Measurements from ENCODE around the gene SINHCAF. TPM values are rescaled to one million over a fixed set of nuclear protein-coding genes. Genes with fewer than 3 reads are reported as not detected.
A peak's percentile ranks its signal among the peaks of the same experiment; 100 is the strongest.

The SINHCAF gene
- total RNA-seq, 1 experiment from 2014 or later, result 497 TPM

DNA sequence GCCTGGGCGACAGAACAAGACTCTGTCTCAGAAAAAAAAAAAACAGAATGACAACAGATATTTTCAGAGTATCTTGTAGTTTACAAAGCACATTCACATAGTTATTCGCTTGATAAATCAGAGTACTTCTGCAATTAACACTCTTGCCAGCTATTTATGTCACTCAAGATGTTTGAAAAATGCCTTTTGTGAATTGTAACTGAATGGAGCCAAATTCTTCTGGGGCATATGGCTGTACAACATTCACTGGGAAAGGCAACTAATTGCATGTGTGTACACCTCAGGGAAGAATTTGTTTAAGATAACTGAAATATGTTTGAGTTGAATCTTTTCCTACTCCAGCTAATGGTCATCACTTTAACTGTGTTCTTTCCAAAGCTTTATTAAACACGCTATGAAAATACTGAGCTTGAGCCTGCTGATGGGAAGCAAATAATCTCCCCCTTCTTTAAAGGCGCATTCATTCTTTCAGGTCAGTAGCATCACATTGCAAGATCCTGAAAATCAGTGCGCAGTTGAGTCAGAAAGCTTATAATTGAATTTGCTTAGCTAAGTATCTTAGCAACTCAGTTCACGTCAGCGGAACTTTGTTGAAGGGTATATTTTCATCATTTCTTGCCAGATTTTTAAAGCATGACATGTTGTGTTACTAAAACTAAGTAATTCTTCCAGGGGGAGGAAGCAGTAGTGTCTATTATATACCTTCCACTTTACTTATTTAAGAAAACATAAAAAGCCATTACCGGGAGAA, 66.6 kb downstream of the SINHCAF start:
- Histone ChIP-seq H2BK12ac (ENCODE audit: insufficient read length, low read depth, low read length) (no peak overlapping the region), H3K27me3 (ENCODE audit: insufficient read depth, low read length) (no peaks in the 10 kb centered on the region), H4K20me1 (ENCODE audit: control insufficient read depth, insufficient read depth, insufficient read length) (no peaks in the 10 kb centered on the region), H2BK20ac (ENCODE audit: low read depth, low read length, poor library complexity, severe bottlenecking) (no peak overlapping the region), H3K4ac (ENCODE audit: low read depth, low read length) (no peak overlapping the region), H3K9ac (ENCODE audit: extremely low read depth, insufficient read length, low read length) (no peak overlapping the region), H3K9me3 (ENCODE audit: control insufficient read depth, low read depth, low read length) (no peaks in the 10 kb centered on the region), H4K5ac (ENCODE audit: insufficient read length, low read depth, low read length) (no peak overlapping the region), H3K79me1 (ENCODE audit: insufficient read depth, low read depth, low read length, poor library complexity, severe bottlenecking) (no peaks in the 10 kb centered on the region), H3K18ac (ENCODE audit: insufficient read length, low read depth, low read length) (no peak overlapping the region), H3K56ac (ENCODE audit: insufficient read length, low read depth, low read length) (no peak overlapping the region), H3K4me2 (ENCODE audit: insufficient read depth, insufficient read length, low read length) (no peak overlapping the region), H3K4me1 (ENCODE audit: insufficient read depth, low read length) (peaks cover 2% of the 10 kb centered on the region), H2BK15ac (ENCODE audit: low read depth, low read length) (no peak overlapping the region), H2AK5ac (ENCODE audit: insufficient read length, low read length) (no peak overlapping the region), H3K23ac (ENCODE audit: insufficient read length, low read depth, low read length) (no peak overlapping the region), H3K79me2 (ENCODE audit: insufficient read depth, low read length) (no peaks in the 10 kb centered on the region), H4K8ac (replicated peaks; ENCODE audit: insufficient read length, low read depth, low read length) (no peak overlapping the region), H2BK5ac (ENCODE audit: insufficient read length, low read length) (no peak overlapping the region), H3K14ac (ENCODE audit: insufficient read depth, low read length) (no peak overlapping the region), H3K23me2 (ENCODE audit: insufficient read length, low read depth, low read length, poor library complexity, severe bottlenecking) (no peaks in the 10 kb centered on the region), H2AFZ (ENCODE audit: low read length) (no peak overlapping the region), H3T11ph (ENCODE audit: low read length) (no peak overlapping the region), H2BK120ac (ENCODE audit: low read depth, low read length, poor library complexity, severe bottlenecking) (no peak overlapping the region), H4K91ac (ENCODE audit: insufficient read length, low read depth, low read length) (no peak overlapping the region), H3K27ac (ENCODE audit: insufficient read length, low read depth, low read length) (no peak overlapping the region)
- Mint-ChIP-seq H3K4me1 (peaks cover 14 to 19% of the 10 kb centered on the region in 2 experiments), H3K9me3 (no peaks in the 10 kb centered on the region), H3K4me3 (no peak overlapping the region), H3K27me3 (ENCODE audit: low read depth) (no peaks in the 10 kb centered on the region), H3K27ac (peak overlapping the region in 1 of 3 experiments; percentile 53; a peak in 1 of 7 replicates), H3K36me3 (ENCODE audit: insufficient read depth in 1 of 3, low read depth in 3 of 3) (no peaks in the 10 kb centered on the region)
- no peak for DNase-seq
- WGBS (ENCODE audit: extremely low coverage, insufficient read length, low lambda C conversion rate), result no CpG with 5 or more reads among the region's 8 CpGs
- TF ChIP-seq, protein P1, sequence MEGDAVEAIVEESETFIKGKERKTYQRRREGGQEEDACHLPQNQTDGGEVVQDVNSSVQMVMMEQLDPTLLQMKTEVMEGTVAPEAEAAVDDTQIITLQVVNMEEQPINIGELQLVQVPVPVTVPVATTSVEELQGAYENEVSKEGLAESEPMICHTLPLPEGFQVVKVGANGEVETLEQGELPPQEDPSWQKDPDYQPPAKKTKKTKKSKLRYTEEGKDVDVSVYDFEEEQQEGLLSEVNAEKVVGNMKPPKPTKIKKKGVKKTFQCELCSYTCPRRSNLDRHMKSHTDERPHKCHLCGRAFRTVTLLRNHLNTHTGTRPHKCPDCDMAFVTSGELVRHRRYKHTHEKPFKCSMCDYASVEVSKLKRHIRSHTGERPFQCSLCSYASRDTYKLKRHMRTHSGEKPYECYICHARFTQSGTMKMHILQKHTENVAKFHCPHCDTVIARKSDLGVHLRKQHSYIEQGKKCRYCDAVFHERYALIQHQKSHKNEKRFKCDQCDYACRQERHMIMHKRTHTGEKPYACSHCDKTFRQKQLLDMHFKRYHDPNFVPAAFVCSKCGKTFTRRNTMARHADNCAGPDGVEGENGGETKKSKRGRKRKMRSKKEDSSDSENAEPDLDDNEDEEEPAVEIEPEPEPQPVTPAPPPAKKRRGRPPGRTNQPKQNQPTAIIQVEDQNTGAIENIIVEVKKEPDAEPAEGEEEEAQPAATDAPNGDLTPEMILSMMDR (conservative IDR thresholded peaks at IDR 0.05), result no peak

Measured in H9 (cell line).